ENCODE measurements around the gene ECM2.

DNA sequence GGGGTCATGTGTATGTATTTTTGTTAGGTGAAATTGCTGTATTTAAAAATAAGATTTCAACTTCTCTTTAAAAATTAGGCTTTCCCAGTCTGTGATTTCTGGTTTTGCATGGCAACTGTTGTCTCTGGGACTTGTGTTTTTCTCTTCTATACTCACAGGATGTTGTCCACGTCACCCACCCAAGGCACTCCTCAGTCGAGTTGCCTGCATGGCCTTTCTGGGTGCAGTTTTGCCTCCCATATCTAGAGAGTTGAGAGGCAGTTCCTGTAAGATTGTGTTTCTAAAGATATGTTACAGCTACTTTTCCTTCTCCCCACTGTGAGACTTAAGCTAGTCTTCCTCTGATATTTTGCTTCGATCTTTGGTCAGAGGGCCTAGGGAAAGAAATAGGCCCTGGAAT lies 51.2 kb downstream of the ECM2 start:
- TF ChIP-seq, protein P1, sequence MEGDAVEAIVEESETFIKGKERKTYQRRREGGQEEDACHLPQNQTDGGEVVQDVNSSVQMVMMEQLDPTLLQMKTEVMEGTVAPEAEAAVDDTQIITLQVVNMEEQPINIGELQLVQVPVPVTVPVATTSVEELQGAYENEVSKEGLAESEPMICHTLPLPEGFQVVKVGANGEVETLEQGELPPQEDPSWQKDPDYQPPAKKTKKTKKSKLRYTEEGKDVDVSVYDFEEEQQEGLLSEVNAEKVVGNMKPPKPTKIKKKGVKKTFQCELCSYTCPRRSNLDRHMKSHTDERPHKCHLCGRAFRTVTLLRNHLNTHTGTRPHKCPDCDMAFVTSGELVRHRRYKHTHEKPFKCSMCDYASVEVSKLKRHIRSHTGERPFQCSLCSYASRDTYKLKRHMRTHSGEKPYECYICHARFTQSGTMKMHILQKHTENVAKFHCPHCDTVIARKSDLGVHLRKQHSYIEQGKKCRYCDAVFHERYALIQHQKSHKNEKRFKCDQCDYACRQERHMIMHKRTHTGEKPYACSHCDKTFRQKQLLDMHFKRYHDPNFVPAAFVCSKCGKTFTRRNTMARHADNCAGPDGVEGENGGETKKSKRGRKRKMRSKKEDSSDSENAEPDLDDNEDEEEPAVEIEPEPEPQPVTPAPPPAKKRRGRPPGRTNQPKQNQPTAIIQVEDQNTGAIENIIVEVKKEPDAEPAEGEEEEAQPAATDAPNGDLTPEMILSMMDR (conservative IDR thresholded peaks at IDR 0.05; ENCODE audit: low read depth, low read length): no peak
- no peak for TF ChIP-seq EZH2 (IDR thresholded peaks at IDR 0.05; ENCODE audit: low read length, unreplicated experiment)
- TF ChIP-seq EZH2phosphoT487 (IDR thresholded peaks at IDR 0.05; ENCODE audit: borderline replicate concordance, low read length): no peak
